CD4-positive, alpha-beta memory T cell (primary cell): ENCODE data around the gene EPHA5. TPM values are rescaled to one million over a fixed set of nuclear protein-coding genes. Genes with fewer than 3 reads are reported as not detected.

Source experiments
- CTCF ChIA-PET: fragments of 350-600 bp; sonication (Branson Sonifier 250); formaldehyde crosslinking; loops from one replicate; lab custom pipeline; 2021; ENCODE audit warnings: inconsistent platforms; ENCODE audit not compliant: partially characterized antibody; lab: Charles Lee
- POLR2A ChIA-PET: fragments of 350-600 bp; sonication (Branson Sonifier 250); formaldehyde crosslinking; loops from one replicate; lab custom pipeline; 2021; ENCODE audit not compliant: partially characterized antibody; lab: Charles Lee
- DNase-seq, 5 donors: peaks; one replicate each; pipeline versions ENCODE4 v3.0.0 to v3.0.0-alpha.2; 2020 to 2022; ENCODE audit warnings: mixed read lengths in 1 of 5
- H3K27ac ChIP-seq: one replicate; pipeline ENCODE4 v1.7.0; 2013; ENCODE audit warnings: low read depth, low read length
- H3K27me3 ChIP-seq: 2 replicates; pipeline ENCODE4 v1.7.0; 2013; ENCODE audit warnings: mild to moderate bottlenecking, low read length, moderate library complexity; ENCODE audit not compliant: insufficient read depth
- H3K36me3 ChIP-seq: 2 replicates; pipeline ENCODE4 v1.7.0; 2013; ENCODE audit warnings: mild to moderate bottlenecking, low read length, moderate library complexity; ENCODE audit not compliant: insufficient read depth
- H3K4me1 ChIP-seq: 2 replicates; pipeline ENCODE4 v1.7.0; 2013; ENCODE audit warnings: mild to moderate bottlenecking, low read length, moderate library complexity; ENCODE audit not compliant: insufficient read depth
- H3K4me3 ChIP-seq, 2 donors: one replicate each; pipeline ENCODE4 v1.7.0; 2013; ENCODE audit warnings: low read length in 2 of 2, mild to moderate bottlenecking in 1 of 2
- H3K9me3 ChIP-seq, 2 donors: one replicate each; pipeline ENCODE4 v1.7.0; 2013; ENCODE audit warnings: low read length in 2 of 2, control low read depth in 1 of 2; ENCODE audit not compliant: control insufficient read depth in 1 of 2
- H3K27ac Mint-ChIP-seq, 7 donors: one replicate each; pipeline ENCODE4 v1.8.0; 2020 to 2021; ENCODE audit warnings: mixed read lengths in 7 of 7, mild to moderate bottlenecking in 6 of 7, inconsistent platforms in 3 of 7, moderate library complexity in 3 of 7
- H3K27me3 Mint-ChIP-seq, 2 donors: one replicate each; pipeline ENCODE4 v1.8.0; 2020 to 2021; ENCODE audit warnings: mixed read lengths in 2 of 2
- H3K36me3 Mint-ChIP-seq, 2 donors: one replicate each; pipeline ENCODE4 v1.8.0; 2020 to 2021; ENCODE audit warnings: mixed read lengths in 2 of 2, inconsistent platforms in 1 of 2, mild to moderate bottlenecking in 1 of 2
- H3K4me1 Mint-ChIP-seq, 4 donors: one replicate each; pipeline ENCODE4 v1.8.0; 2020 to 2021; ENCODE audit warnings: mixed read lengths in 4 of 4, mild to moderate bottlenecking in 1 of 4
- H3K4me3 Mint-ChIP-seq, 8 donors: one replicate each; pipeline ENCODE4 v1.8.0; 2020 to 2021; ENCODE audit warnings: mixed read lengths in 8 of 8, mild to moderate bottlenecking in 7 of 8, moderate library complexity in 6 of 8, inconsistent platforms in 3 of 8
- H3K9me3 Mint-ChIP-seq, 8 donors: one replicate each; pipeline ENCODE4 v1.8.0; 2020 to 2021; ENCODE audit warnings: mixed read lengths in 8 of 8, mild to moderate bottlenecking in 5 of 8, inconsistent platforms in 3 of 8, moderate library complexity in 1 of 8
- intact Hi-C: fragments of 100-400 bp; cut with micrococcal nuclease; formaldehyde crosslinking; loops from one replicate; pipeline ENCODE4 v1.15.1; 2023
- polyA plus RNA-seq, 2 donors: library from polyadenylated mRNA; unstranded; fragments of 300-500 nt; fragmentation: Illumina TruSeq; gene quantifications; one replicate each; pipeline ENCODE4 v1.2.3, GENCODE V29; 2021
- total RNA-seq, 2 experiments: library from RNA; stranded (reverse); gene quantifications; one replicate each; pipeline ENCODE4 v1.2.3, GENCODE V29; 2021

The EPHA5 gene
- total and polyA plus RNA-seq, 4 experiments from 2014 or later, result not detected

- Histone ChIP-seq H3K9me3 (no peaks in the 10 kb centered on the region), H3K36me3 (no peaks in the 10 kb centered on the region), H3K27me3 (no peaks in the 10 kb centered on the region), H3K4me1 (no peaks in the 10 kb centered on the region), H3K4me3 (no peak overlapping the region), H3K27ac (no peak overlapping the region)
- intact Hi-C loops, result no loop called here
- POLR2A ChIA-PET, result no interaction called here
- H3K27me3 Mint-ChIP-seq, result no peaks in the 10 kb centered on the region
- no peak overlapping the region for H3K27ac Mint-ChIP-seq
- H3K9me3 Mint-ChIP-seq, result peaks cover 0 to 11% (median 6%) of the 10 kb centered on the region in 8 donors
- CTCF ChIA-PET, result no interaction called here
- H3K4me3 Mint-ChIP-seq, result no peak overlapping the region
- H3K4me1 Mint-ChIP-seq, result no peaks in the 10 kb centered on the region
- no peaks in the 10 kb centered on the region for H3K36me3 Mint-ChIP-seq
- no peak for DNase-seq
Measured at GRCh38 chr4:65370709-65371108, 299.6 kb downstream of the EPHA5 start.

GRCh38 chr4:65367306-65367705 is 303.0 kb downstream of the EPHA5 start:
- DNase-seq, result no peak
- Mint-ChIP-seq H3K36me3 (no peaks in the 10 kb centered on the region), H3K27me3 (no peaks in the 10 kb centered on the region), H3K4me3 (no peak overlapping the region), H3K27ac (no peak overlapping the region), H3K9me3 (peaks cover 0 to 19% (median 9%) of the 10 kb centered on the region in 8 donors), H3K4me1 (no peaks in the 10 kb centered on the region)
- no peaks in the 10 kb centered on the region for H3K27me3 ChIP-seq
- no peaks in the 10 kb centered on the region for H3K4me1 ChIP-seq
- H3K9me3 ChIP-seq, result no peaks in the 10 kb centered on the region
- no peaks in the 10 kb centered on the region for H3K36me3 ChIP-seq
- ChIA-PET POLR2A (no interaction called here), CTCF (no interaction called here)
- no peak overlapping the region for H3K27ac ChIP-seq
- intact Hi-C loops, result no loop called here
- H3K4me3 ChIP-seq, result no peak overlapping the region

DNA sequence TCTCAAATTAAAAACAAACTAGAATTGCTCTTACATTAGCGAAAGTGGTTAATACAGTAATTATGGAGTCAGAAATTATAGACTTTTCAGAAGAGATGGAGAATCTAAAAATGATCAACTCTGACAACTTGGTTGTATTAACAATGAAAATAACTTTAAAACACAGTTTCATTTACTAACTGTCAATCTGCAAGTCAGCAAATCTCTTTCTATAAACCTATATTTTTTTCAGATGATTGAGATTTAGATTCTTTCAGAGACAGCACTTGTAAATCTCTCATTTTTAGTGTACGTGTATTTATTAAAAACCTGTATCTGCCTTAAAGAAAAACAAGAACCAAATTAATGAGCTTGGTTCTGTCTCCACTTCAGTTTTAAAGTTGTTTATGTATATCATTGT is 311.4 kb downstream of the EPHA5 start:
- intact Hi-C loops, result no loop called here
- Mint-ChIP-seq H3K36me3 (no peaks in the 10 kb centered on the region), H3K27ac (no peak overlapping the region), H3K9me3 (peaks cover 0 to 17% (median 6%) of the 10 kb centered on the region in 8 donors), H3K4me3 (no peak overlapping the region), H3K4me1 (no peaks in the 10 kb centered on the region), H3K27me3 (no peaks in the 10 kb centered on the region)
- CTCF ChIA-PET, result no interaction called here
- no peaks in the 10 kb centered on the region for H3K9me3 ChIP-seq
- DNase-seq, result no peak
- no peak overlapping the region for H3K27ac ChIP-seq
- no peaks in the 10 kb centered on the region for H3K27me3 ChIP-seq
- POLR2A ChIA-PET, result no interaction called here
- H3K36me3 ChIP-seq, result no peaks in the 10 kb centered on the region
- no peak overlapping the region for H3K4me3 ChIP-seq
- H3K4me1 ChIP-seq, result no peaks in the 10 kb centered on the region

- intact Hi-C loops, result no loop called here
- H3K27ac ChIP-seq, result no peak overlapping the region
- peaks cover 2 to 18% (median 4%) of the 10 kb centered on the region in 8 donors for H3K9me3 Mint-ChIP-seq
- no peaks in the 10 kb centered on the region for H3K9me3 ChIP-seq
- no peak overlapping the region for H3K4me3 Mint-ChIP-seq
- CTCF ChIA-PET, result no interaction called here
- H3K4me3 ChIP-seq, result no peak overlapping the region
- H3K36me3 ChIP-seq, result no peaks in the 10 kb centered on the region
- H3K4me1 Mint-ChIP-seq, result no peaks in the 10 kb centered on the region
- no peaks in the 10 kb centered on the region for H3K4me1 ChIP-seq
- no peaks in the 10 kb centered on the region for H3K36me3 Mint-ChIP-seq
- POLR2A ChIA-PET, result no interaction called here
- DNase-seq, result no peak
- H3K27ac Mint-ChIP-seq, result no peak overlapping the region
- H3K27me3 Mint-ChIP-seq, result no peaks in the 10 kb centered on the region
- no peaks in the 10 kb centered on the region for H3K27me3 ChIP-seq
Measured at GRCh38 chr4:65353098-65353497, 317.2 kb downstream of the EPHA5 start.

DNA sequence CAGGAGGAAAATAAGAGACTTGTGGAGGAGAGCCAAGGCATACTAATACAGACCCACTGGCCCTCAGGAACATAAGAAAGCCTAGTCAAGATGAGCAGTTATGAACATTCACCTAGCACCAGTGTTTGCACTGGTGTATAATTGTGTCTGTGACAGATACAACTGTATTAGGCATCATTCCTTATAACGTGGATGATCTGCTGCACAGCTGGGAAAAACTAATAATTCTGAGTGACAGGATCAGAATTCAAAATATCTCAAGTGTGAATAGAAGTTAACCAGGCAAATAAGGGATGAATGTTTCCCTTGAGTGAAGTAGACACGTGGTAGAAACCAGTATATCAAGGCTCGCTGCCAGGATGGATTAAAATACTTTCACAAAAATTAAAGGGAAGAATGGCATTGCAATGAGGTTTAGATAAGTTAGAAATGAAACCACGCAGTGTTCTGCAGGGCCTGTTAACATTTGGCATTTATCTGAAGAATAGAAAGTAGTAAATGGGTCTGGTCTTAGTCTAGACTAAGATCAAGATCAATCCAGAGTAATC is 325.9 kb downstream of the EPHA5 start:
- DNase-seq, result no peak
- Histone ChIP-seq H3K4me3 (no peak overlapping the region), H3K27me3 (no peaks in the 10 kb centered on the region), H3K27ac (no peak overlapping the region), H3K36me3 (no peaks in the 10 kb centered on the region), H3K9me3 (no peaks in the 10 kb centered on the region), H3K4me1 (no peaks in the 10 kb centered on the region)
- H3K4me3 Mint-ChIP-seq, result no peak overlapping the region
- ChIA-PET CTCF (no interaction called here), POLR2A (no interaction called here)
- H3K36me3 Mint-ChIP-seq, result no peaks in the 10 kb centered on the region
- H3K27ac Mint-ChIP-seq, result no peak overlapping the region
- no peaks in the 10 kb centered on the region for H3K27me3 Mint-ChIP-seq
- peaks cover 0 to 14% (median 6%) of the 10 kb centered on the region in 8 donors for H3K9me3 Mint-ChIP-seq
- no peaks in the 10 kb centered on the region for H3K4me1 Mint-ChIP-seq
- intact Hi-C loops, result no loop called here

DNA sequence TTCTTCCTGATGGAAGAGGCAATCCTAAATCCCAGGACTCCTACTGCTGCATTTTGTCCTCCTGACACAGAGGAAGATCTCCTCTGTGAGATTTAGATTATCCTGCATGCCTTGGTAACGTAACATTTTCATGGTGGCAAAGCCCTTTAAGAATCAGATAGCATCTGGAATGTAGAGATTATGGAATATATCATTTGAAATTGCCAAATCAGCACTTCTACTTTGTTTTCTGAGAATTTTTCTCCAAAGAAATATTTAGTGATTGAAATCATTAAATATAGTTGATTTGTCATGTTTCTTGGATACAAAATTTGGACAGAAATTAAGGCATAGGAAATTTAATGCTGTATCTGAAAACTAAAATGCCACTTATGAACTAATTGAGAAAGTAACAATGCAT is 326.9 kb downstream of the EPHA5 start:
- H3K27ac Mint-ChIP-seq, result no peak overlapping the region
- no peaks in the 10 kb centered on the region for H3K36me3 Mint-ChIP-seq
- H3K27me3 Mint-ChIP-seq, result no peaks in the 10 kb centered on the region
- no peak overlapping the region for H3K4me3 ChIP-seq
- H3K4me1 Mint-ChIP-seq, result no peaks in the 10 kb centered on the region
- CTCF ChIA-PET, result no interaction called here
- H3K9me3 ChIP-seq, result no peaks in the 10 kb centered on the region
- no peaks in the 10 kb centered on the region for H3K27me3 ChIP-seq
- DNase-seq, result no peak
- peaks cover 0 to 15% (median 6%) of the 10 kb centered on the region in 8 donors for H3K9me3 Mint-ChIP-seq
- H3K36me3 ChIP-seq, result no peaks in the 10 kb centered on the region
- H3K4me1 ChIP-seq, result no peaks in the 10 kb centered on the region
- no peak overlapping the region for H3K4me3 Mint-ChIP-seq
- no peak overlapping the region for H3K27ac ChIP-seq
- intact Hi-C loops, result no loop called here
- POLR2A ChIA-PET, result no interaction called here

- ChIA-PET CTCF (no interaction called here), POLR2A (no interaction called here)
- no peak for DNase-seq
- intact Hi-C loops, result no loop called here
- Mint-ChIP-seq H3K9me3 (peaks cover 0 to 15% (median 3%) of the 10 kb centered on the region in 8 donors), H3K4me1 (no peaks in the 10 kb centered on the region), H3K27ac (no peak overlapping the region), H3K27me3 (no peaks in the 10 kb centered on the region), H3K4me3 (no peak overlapping the region), H3K36me3 (no peaks in the 10 kb centered on the region)
- Histone ChIP-seq H3K4me3 (no peak overlapping the region), H3K4me1 (no peaks in the 10 kb centered on the region), H3K27me3 (no peaks in the 10 kb centered on the region), H3K36me3 (no peaks in the 10 kb centered on the region), H3K9me3 (no peaks in the 10 kb centered on the region), H3K27ac (no peak overlapping the region)
Measured at GRCh38 chr4:65341557-65341956, 328.7 kb downstream of the EPHA5 start.
